ENCODE results near the gene CDC42EP2.

DNA sequence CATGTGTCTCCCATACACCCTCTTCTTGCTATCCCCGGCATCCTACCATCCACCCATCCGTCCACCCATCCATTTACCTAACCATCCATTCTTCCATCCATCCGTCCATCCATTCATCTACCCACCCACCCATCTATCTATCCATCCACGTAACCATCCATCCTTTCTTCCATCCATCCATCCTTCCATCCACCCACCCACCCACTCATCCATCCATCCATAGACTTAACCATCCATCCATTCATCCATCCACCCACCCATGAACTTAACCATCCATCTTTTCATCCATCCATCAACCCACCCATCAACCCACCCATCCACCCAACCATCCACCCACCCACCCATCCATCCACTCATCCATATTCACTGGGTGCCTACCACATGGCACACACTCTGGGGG, 10.6 kb upstream of the CDC42EP2 start:
- TF ChIP-seq, protein P1, sequence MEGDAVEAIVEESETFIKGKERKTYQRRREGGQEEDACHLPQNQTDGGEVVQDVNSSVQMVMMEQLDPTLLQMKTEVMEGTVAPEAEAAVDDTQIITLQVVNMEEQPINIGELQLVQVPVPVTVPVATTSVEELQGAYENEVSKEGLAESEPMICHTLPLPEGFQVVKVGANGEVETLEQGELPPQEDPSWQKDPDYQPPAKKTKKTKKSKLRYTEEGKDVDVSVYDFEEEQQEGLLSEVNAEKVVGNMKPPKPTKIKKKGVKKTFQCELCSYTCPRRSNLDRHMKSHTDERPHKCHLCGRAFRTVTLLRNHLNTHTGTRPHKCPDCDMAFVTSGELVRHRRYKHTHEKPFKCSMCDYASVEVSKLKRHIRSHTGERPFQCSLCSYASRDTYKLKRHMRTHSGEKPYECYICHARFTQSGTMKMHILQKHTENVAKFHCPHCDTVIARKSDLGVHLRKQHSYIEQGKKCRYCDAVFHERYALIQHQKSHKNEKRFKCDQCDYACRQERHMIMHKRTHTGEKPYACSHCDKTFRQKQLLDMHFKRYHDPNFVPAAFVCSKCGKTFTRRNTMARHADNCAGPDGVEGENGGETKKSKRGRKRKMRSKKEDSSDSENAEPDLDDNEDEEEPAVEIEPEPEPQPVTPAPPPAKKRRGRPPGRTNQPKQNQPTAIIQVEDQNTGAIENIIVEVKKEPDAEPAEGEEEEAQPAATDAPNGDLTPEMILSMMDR (conservative IDR thresholded peaks at IDR 0.05; ENCODE audit: low read length): no peak
- no peak for TF ChIP-seq EZH2phosphoT487 (IDR thresholded peaks at IDR 0.05; ENCODE audit: borderline replicate concordance, low read depth, low read length)

All from OCI-LY7 (cell line).